Fibroblast of mammary gland (primary cell): ENCODE results near the gene RHEB.
"Not testable (repeated sequence)": the region's sequence is repeated elsewhere in the genome, so short reads cannot be mapped to it uniquely, and the experiment has no call there.

Experiments
- DNase-seq: peaks from one replicate; pipeline ENCODE4 v3.0.0-alpha.2; 2010; ENCODE audit warnings: low read depth
- H3K4me3 ChIP-seq: 2 replicates; pipeline ENCODE4 v1.5.1; 2011; ENCODE audit warnings: low read depth, mild to moderate bottlenecking, low read length, moderate library complexity; ENCODE audit not compliant: control insufficient read depth
- TF ChIP-seq, protein P1 (sequence below): conservative IDR thresholded peaks from 2 replicates; pipeline ENCODE4 v1.5.1; 2011; ENCODE audit warnings: low read depth, low read length, inconsistent platforms; ENCODE audit not compliant: control insufficient read depth, insufficient read depth

RHEB gene

DNA sequence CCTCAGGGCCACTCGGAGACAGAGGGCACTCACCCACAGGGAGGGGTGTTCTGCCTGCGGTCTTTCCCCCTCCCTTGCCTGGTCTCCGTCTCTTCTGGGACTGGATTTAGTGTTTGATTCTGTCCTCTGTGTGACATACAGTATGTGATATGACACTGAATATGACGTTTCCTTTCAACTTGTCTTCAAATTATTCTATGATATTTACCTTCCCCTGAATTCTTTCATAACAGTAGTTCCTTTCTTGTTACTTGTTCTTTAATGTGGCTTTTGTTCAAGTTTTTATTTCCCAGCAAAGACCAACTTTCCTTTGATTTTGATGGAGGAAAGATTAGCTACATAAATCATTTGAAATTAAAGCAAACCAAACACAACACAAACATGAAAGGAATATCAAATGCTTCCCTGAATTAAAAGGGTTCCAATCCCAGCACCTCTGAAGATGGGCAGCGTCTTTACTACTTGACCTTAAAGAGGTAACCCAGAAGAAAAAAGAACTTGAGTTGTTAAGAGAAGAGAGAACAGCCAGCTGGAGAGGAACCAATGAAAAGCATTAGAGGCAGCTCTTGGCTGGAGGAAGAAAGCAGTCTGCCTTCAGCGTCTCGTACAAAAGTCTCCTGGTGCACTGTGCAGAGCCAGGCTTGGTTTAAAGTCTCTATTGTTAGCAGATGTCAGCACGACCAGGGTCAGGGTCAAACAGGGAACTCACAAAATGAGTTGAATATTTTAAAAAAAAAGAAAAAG is 18.3 kb upstream of the RHEB start:
- peak; percentile 19 for DNase-seq
- no peak overlapping the region for H3K4me3 ChIP-seq
- TF ChIP-seq, protein P1, sequence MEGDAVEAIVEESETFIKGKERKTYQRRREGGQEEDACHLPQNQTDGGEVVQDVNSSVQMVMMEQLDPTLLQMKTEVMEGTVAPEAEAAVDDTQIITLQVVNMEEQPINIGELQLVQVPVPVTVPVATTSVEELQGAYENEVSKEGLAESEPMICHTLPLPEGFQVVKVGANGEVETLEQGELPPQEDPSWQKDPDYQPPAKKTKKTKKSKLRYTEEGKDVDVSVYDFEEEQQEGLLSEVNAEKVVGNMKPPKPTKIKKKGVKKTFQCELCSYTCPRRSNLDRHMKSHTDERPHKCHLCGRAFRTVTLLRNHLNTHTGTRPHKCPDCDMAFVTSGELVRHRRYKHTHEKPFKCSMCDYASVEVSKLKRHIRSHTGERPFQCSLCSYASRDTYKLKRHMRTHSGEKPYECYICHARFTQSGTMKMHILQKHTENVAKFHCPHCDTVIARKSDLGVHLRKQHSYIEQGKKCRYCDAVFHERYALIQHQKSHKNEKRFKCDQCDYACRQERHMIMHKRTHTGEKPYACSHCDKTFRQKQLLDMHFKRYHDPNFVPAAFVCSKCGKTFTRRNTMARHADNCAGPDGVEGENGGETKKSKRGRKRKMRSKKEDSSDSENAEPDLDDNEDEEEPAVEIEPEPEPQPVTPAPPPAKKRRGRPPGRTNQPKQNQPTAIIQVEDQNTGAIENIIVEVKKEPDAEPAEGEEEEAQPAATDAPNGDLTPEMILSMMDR, result no peak

DNA sequence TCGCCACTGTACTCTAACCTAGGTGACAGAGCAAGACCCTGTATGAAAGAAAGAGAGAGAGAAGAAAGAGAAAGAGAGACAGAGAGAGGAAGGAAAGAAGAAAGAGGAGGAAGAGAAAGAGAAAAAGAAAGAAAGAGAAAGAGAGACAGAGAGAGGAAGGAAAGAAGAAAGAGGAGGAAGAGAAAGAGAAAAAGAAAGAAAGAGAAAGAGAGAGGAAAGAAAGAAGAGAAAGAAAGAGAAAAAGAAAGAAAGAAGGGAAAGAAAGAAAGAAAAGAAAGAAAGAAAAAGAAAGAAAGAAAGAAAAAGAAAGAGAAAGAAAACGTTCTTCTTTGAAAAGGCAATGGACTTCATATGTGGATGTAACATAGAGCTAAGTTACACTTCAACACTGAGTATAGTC is 16.5 kb upstream of the RHEB start:
- not testable (repeated sequence) for H3K4me3 ChIP-seq, DNase-seq

DNA sequence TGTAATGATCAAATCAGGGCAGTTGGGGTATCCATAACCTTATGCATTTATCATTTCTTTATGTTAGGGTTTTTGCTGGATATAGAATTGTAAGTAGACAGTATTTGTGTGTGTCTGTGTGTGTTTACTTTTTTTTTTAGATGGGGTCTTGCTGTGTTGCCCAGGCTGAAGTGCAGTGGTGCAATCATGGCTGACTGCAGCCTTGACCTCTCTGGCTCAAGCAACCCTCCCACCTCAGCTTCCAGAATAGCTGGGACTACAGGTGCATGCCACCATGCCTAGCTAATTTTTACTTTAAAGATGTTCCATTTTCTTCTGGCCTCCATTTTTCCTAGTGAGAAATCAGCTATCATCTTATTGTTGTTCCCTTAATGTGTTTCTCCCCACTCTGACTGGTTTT is 10.1 kb upstream of the RHEB start:
- TF ChIP-seq, protein P1, result no peak
- no peak overlapping the region for H3K4me3 ChIP-seq
- no peak for DNase-seq

DNA sequence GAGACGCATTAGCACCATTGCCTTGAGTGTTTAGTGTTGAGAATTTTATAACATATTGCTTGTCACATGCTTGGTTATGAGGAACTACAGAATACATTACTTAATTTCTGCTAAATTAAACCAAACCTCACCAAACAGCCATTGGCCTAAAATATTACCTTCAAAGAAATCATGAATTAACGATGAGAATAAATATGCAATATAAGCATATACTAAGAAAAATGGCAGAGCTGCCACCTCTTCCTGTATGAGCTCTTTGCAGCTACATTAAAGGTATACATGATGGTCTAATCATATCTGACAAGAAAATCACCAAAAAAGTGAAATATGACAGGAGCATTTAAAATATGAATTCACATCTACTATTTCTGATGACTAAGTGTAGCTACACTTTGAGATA is 5.2 kb upstream of the RHEB start:
- TF ChIP-seq, protein P1, result no peak
- no peak for DNase-seq
- H3K4me3 ChIP-seq, result no peak overlapping the region

DNA sequence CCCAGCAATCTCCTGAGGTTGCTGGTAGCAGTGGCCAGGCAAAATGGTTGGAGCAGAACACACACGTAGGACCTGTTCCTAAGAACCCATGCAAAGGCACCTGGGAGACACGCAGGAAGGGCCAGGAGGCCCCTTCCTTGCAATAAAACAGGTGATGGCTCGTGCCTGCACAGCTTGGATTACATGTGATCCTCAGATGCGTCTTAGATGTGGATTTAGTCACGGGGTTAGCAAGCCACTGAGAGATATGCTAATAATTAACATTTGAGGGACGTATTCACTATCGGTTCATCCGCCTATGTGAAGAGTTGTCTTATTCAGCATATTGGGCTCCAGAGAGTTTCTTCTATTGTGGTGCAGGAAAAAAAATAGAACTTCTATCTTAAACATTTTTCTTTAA is 4.6 kb upstream of the RHEB start:
- no peak for DNase-seq
- TF ChIP-seq, protein P1, result no peak
- no peak overlapping the region for H3K4me3 ChIP-seq

DNA sequence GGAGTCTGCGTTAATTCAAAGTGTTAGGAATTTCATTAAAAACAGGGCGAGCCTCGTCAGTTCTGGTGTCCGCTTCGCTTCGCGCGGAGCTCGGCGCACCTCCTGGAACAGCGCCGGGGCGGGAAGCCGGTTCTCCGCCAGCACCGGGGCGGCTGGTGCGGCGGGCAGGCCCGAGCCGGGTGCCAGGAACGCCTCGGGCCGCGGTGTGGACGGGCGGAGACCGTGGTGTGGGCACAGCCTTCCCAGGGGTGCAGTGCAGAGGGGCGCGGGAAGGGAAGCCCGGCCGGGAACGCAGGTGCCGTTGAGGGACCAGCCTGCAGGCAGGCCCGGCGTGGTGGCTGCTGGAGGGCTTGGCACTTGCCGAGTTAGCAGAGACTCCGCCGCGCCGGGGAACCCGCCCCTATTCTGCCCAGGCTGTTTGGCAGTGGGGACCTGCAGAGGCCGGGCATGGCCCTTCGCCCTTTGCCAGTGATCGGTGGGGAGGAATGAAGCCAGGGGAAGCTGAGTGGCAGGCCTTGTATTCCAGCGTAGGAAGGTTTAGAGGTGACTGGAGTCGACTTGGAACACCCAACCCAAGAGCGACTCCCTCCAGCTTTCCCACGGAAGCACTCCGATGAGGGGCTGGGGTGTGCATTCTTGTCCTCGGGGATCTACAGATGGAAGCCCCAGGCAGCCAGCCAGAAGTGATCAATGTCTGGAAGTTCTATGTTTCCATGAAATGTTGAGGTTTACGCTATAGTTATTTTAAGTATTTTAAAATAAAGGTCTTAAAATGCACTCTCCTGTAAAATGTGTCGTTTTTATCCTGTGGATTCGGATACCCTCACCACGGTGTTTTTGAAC is 945 bp upstream of the RHEB start:
- TF ChIP-seq, protein P1, result no peak
- DNase-seq, result no peak
- peak overlapping the region; percentile 46 for H3K4me3 ChIP-seq

DNA sequence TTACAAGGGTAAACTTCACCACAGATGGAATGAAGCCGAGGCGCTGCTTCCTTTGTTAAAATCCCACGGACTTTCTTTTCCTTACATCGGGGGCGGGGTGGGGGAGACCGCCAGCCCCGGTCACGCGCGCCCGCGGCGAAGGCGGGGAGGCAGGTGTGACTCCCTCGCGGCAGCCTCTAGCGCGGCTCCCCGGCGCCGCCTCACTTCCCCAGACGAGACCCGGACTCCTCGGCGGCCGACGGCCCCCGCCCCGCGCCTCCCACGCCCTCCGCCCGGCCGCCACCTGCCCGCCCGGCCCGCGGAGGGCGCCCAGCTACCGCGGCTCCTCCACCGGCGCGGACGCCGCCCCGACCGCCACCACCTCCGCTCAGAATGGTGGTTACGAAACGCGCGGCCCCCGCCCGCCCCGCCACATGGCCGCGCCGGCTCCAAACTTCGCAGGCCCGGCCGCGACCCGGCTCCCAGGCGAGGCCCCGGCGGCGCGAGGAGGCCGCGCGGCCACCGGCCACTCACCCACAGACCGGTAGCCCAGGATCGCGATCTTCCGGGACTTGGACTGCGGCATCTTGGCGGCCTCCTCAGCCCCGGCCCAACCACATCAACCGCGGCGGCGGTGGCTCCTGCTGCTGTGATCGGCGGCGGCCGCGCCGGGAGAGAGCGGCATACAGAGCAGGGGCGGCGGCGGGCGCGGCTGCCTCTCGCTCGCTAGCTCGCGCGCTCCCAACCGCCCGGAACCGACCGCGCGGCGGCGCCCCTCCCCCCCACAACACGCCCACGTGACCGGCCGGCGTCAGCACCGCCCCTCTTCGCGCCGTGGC is 539 bp downstream of the RHEB start:
- peak overlapping the region; percentile 94 for H3K4me3 ChIP-seq
- not testable (repeated sequence) for DNase-seq
